Measurements from ENCODE around the gene PTPN13.

PTPN13 gene

GRCh38 chr4:86593688-86594558 is at the start of gene PTPN13:
Gene PTPN13, plus strand, starts transcription at chr4:86594315. Its CDS starts 40,942 bp downstream, at chr4:86635257.
- peak; percentile 76 for DNase-seq

- DNase-seq: no peak
These were observed 47.0 kb upstream of the PTPN13 start for GRCh38 chr4:86547140-86547539.

- DNase-seq: no peak
These were observed 44.8 kb upstream of the PTPN13 start for GRCh38 chr4:86549163-86549788.

GRCh38 chr4:86551387-86551786 is 42.7 kb upstream of the PTPN13 start:
- DNase-seq: no peak

GRCh38 chr4:86554646-86555045 is 39.5 kb upstream of the PTPN13 start:
- DNase-seq: no peak

GRCh38 chr4:86556791-86557415 is 37.2 kb upstream of the PTPN13 start:
- no peak for DNase-seq

- DNase-seq: no peak
These were observed 36.6 kb upstream of the PTPN13 start for GRCh38 chr4:86557526-86557925.

- no peak for DNase-seq
These were observed 35.9 kb upstream of the PTPN13 start for GRCh38 chr4:86558258-86558657.

GRCh38 chr4:86558797-86559196 is 35.3 kb upstream of the PTPN13 start:
- DNase-seq: no peak

- no peak for DNase-seq
These were observed 33.7 kb upstream of the PTPN13 start for GRCh38 chr4:86560447-86560846.

- no peak for DNase-seq
These were observed 32.9 kb upstream of the PTPN13 start for GRCh38 chr4:86561256-86561655.

GRCh38 chr4:86563416-86563815 is 30.7 kb upstream of the PTPN13 start:
- no peak for DNase-seq

- no peak for DNase-seq
These were observed 29.3 kb upstream of the PTPN13 start for GRCh38 chr4:86564795-86565194.

- DNase-seq: no peak
These were observed 28.5 kb upstream of the PTPN13 start for GRCh38 chr4:86565651-86566050.

GRCh38 chr4:86569103-86569870 is 24.8 kb upstream of the PTPN13 start:
- no peak for DNase-seq

GRCh38 chr4:86579941-86580340 is 14.2 kb upstream of the PTPN13 start:
- DNase-seq: no peak

GRCh38 chr4:86582410-86582809 is 11.7 kb upstream of the PTPN13 start:
- DNase-seq: no peak

GRCh38 chr4:86586160-86586572 is 7.9 kb upstream of the PTPN13 start:
- DNase-seq: no peak

GRCh38 chr4:86586626-86587380 is 7.3 kb upstream of the PTPN13 start:
- no peak for DNase-seq

GRCh38 chr4:86587381-86588140 is 6.6 kb upstream of the PTPN13 start:
- no peak for DNase-seq

GRCh38 chr4:86592553-86593249 is 1.4 kb upstream of the PTPN13 start:
- DNase-seq: no peak

All from RPMI8226 (cell line).